ENCODE measurements around the gene SLC35F1.

SLC35F1 gene

DNA sequence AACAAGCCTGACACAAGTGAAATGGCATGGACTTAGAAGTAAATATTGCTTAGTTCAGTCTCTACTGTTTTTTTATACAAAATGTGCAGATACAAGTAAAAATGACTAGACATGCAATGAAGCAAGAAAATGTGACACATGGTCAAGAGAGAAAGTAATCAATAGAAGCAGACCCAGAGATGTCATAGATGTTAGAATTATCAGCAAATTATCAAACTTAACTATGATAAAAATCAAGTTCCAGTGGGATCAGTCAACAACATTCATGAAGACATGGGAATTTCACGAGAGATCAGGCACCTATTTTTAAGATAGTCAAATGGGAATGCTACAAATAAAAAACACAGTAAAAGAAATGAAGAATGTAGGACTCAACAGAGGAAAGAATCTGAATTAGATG, 267.0 kb downstream of the SLC35F1 start:
- H2BK120ac ChIP-seq (ENCODE audit: low read depth, low read length) = no peak overlapping the region
- no peak overlapping the region for H2BK15ac ChIP-seq (ENCODE audit: low read length)
- H3K4ac ChIP-seq (ENCODE audit: low read length) = no peak overlapping the region
- no peak overlapping the region for H4K91ac ChIP-seq (ENCODE audit: low read depth, low read length, poor library complexity)
- H3K4me1 ChIP-seq (ENCODE audit: control insufficient read depth in 2 of 2, insufficient read depth in 1 of 2, low read depth in 1 of 2, low read length in 2 of 2) = no peaks in the 10 kb centered on the region
- H3K27me3 ChIP-seq (ENCODE audit: control insufficient read depth in 3 of 3, insufficient read depth in 3 of 3, low read depth in 1 of 3, low read length in 3 of 3) = no peaks in the 10 kb centered on the region
- no peaks in the 10 kb centered on the region for H3K79me1 ChIP-seq (ENCODE audit: low read depth, low read length)
- no peak overlapping the region for H2AK5ac ChIP-seq (ENCODE audit: low read depth, low read length)
- H3K14ac ChIP-seq (ENCODE audit: low read length) = no peak overlapping the region
- H3K23ac ChIP-seq (ENCODE audit: low read depth, low read length, poor library complexity) = no peak overlapping the region
- no peak overlapping the region for H4K8ac ChIP-seq (ENCODE audit: low read depth, low read length)
- H2AFZ ChIP-seq (ENCODE audit: low read length) = no peak overlapping the region
- DNase-seq (ENCODE audit: low spot score) = no peak
- no peak overlapping the region for H2BK12ac ChIP-seq (ENCODE audit: low read length)
- no peak overlapping the region for H2BK5ac ChIP-seq (ENCODE audit: low read length)
- no peak overlapping the region for H3K9ac ChIP-seq (ENCODE audit: low read depth, low read length, poor library complexity)
- no peaks in the 10 kb centered on the region for H3K36me3 ChIP-seq (replicated peaks in 1 of 2; ENCODE audit: control insufficient read depth in 2 of 2, insufficient read depth in 2 of 2, low read length in 2 of 2)
- peaks cover 3 to 15% of the 10 kb centered on the region in 2 donors for H3K9me3 ChIP-seq (replicated peaks in 1 of 2; ENCODE audit: control insufficient read depth in 2 of 2, insufficient read depth in 1 of 2, low read depth in 1 of 2, low read length in 2 of 2)
- H3K27ac ChIP-seq (replicated peaks; ENCODE audit: low read length) = no peak overlapping the region
- H3K18ac ChIP-seq (ENCODE audit: low read length) = no peak overlapping the region
- WGBS, 2 donors (ENCODE audit: extremely low coverage in 2 of 2, insufficient read length in 2 of 2, insufficient replicate concordance in 1 of 2) = no CpG with 5 or more reads among the region's 1 CpG
- no peak overlapping the region for H3K4me2 ChIP-seq (ENCODE audit: insufficient read depth, low read length, poor library complexity, severe bottlenecking)
- H3K4me3 ChIP-seq (ENCODE audit: low read length in 2 of 2) = no peak overlapping the region

DNA sequence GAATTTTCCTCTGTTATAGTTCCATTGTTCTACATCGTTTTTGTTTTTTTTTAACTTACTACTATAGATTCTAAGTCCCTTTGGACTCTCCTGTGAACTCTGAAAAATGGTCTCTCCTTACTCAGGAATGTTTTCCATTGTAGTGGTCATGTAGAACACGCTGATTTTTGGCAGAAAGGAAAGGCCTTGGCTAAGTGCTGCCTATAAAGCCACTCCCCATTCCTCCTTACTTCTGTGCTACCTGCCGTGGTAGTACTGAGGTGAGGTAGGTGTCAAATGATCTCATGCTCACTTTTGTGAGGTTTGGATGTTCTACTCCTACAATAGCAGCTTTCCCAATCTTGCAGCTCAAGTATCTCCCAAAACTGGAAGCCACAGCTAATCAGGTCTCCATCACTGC, 270.7 kb downstream of the SLC35F1 start:
- no CpG with 5 or more reads among the region's 3 CpGs for WGBS, 2 donors (ENCODE audit: extremely low coverage in 2 of 2, insufficient read length in 2 of 2, insufficient replicate concordance in 1 of 2)
- no peak overlapping the region for H2BK5ac ChIP-seq (ENCODE audit: low read length)
- no peak overlapping the region for H3K4ac ChIP-seq (ENCODE audit: low read length)
- DNase-seq (ENCODE audit: low spot score) = no peak
- no peak overlapping the region for H3K9ac ChIP-seq (ENCODE audit: low read depth, low read length, poor library complexity)
- H3K9me3 ChIP-seq (replicated peaks in 1 of 2; ENCODE audit: control insufficient read depth in 2 of 2, insufficient read depth in 1 of 2, low read depth in 1 of 2, low read length in 2 of 2) = peaks cover 3 to 19% of the 10 kb centered on the region in 2 donors
- H4K91ac ChIP-seq (ENCODE audit: low read depth, low read length, poor library complexity) = no peak overlapping the region
- H3K4me3 ChIP-seq (ENCODE audit: low read length in 2 of 2) = no peak overlapping the region
- no peak overlapping the region for H2AFZ ChIP-seq (ENCODE audit: low read length)
- H3K27ac ChIP-seq (replicated peaks; ENCODE audit: low read length) = no peak overlapping the region
- H2BK15ac ChIP-seq (ENCODE audit: low read length) = no peak overlapping the region
- no peak overlapping the region for H3K4me2 ChIP-seq (ENCODE audit: insufficient read depth, low read length, poor library complexity, severe bottlenecking)
- no peak overlapping the region for H4K8ac ChIP-seq (ENCODE audit: low read depth, low read length)
- H3K14ac ChIP-seq (ENCODE audit: low read length) = no peak overlapping the region
- no peaks in the 10 kb centered on the region for H3K27me3 ChIP-seq (ENCODE audit: control insufficient read depth in 3 of 3, insufficient read depth in 3 of 3, low read depth in 1 of 3, low read length in 3 of 3)
- no peak overlapping the region for H3K18ac ChIP-seq (ENCODE audit: low read length)
- H2BK12ac ChIP-seq (ENCODE audit: low read length) = no peak overlapping the region
- no peaks in the 10 kb centered on the region for H3K79me1 ChIP-seq (ENCODE audit: low read depth, low read length)
- H3K4me1 ChIP-seq (ENCODE audit: control insufficient read depth in 2 of 2, insufficient read depth in 1 of 2, low read depth in 1 of 2, low read length in 2 of 2) = no peaks in the 10 kb centered on the region
- no peak overlapping the region for H3K23ac ChIP-seq (ENCODE audit: low read depth, low read length, poor library complexity)
- H2BK120ac ChIP-seq (ENCODE audit: low read depth, low read length) = no peak overlapping the region
- no peaks in the 10 kb centered on the region for H3K36me3 ChIP-seq (replicated peaks in 1 of 2; ENCODE audit: control insufficient read depth in 2 of 2, insufficient read depth in 2 of 2, low read length in 2 of 2)
- no peak overlapping the region for H2AK5ac ChIP-seq (ENCODE audit: low read depth, low read length)

DNA sequence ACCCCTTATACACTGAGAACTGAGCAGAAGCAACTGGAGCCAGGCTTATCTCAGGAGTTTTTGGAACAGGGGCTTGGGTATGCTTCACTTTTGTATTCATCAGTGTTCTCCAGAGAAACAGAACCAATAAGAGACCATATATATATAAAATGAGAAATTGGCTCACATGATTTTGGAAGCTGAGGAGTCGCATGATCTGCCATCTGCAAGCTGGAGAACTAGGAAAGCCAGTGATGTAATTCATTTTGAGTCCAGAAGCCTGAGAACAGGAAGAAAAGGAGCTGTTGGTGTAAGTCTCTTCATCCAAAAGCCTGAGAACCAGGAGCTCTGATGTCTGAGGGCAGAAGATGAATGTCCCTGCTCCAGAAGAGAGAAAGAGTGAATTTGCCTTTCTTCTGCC, 272.0 kb downstream of the SLC35F1 start:
- Histone ChIP-seq H3K27me3 (ENCODE audit: control insufficient read depth in 3 of 3, insufficient read depth in 3 of 3, low read depth in 1 of 3, low read length in 3 of 3) (no peaks in the 10 kb centered on the region), H2BK5ac (ENCODE audit: low read length) (no peak overlapping the region)
- WGBS, 2 donors (ENCODE audit: extremely low coverage in 2 of 2, insufficient read length in 2 of 2, insufficient replicate concordance in 1 of 2) = no CpG with 5 or more reads among the region's 1 CpG

DNA sequence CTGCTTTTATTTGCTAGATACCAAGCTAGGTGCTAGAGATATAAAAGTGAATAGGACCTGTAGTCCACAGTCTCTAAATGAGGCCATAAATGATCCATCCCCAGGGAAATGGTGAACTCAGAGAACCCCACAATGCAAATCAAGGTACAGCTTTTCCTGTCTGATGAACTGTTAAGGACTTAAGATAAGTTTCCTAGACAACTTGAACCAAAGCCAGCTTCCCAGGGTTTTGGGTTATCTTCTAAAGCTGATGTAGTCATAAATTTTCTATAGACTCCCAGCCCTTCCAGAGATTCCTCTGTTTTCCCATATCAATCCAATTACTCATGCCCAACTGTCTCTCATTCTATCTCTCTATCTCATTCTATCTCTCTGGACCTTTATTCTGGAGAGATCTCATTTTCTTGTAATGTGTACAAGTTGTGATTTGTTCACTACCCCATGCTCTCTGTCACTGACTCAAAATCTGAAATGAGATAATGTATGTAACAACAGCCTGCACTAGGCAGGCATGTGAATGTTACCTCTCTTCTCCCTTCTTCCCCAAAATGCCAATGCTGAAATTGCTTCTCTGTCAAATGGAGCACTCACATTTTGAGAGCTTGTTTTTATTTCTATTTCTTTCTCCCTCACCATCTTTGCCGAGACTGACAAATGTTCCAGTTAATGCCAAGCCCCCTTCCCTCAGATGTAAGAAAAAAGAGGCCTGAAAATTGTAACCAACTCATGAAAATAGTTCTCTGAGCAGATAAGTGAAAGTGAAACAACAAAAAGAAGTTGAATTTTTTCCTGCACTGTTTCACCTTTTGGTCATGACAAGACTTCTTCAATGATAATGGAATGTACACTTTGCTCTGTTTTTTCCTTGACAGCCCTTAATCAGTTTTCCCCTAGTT, 279.9 kb downstream of the SLC35F1 start:
- no peak overlapping the region for H4K91ac ChIP-seq (ENCODE audit: low read depth, low read length, poor library complexity)
- no CpG with 5 or more reads among the region's 1 CpG for WGBS, 2 donors (ENCODE audit: extremely low coverage in 2 of 2, insufficient read length in 2 of 2, insufficient replicate concordance in 1 of 2)
- no peak overlapping the region for H3K18ac ChIP-seq (ENCODE audit: low read length)
- no peak overlapping the region for H2AFZ ChIP-seq (ENCODE audit: low read length)
- no peaks in the 10 kb centered on the region for H3K4me1 ChIP-seq (ENCODE audit: control insufficient read depth in 2 of 2, insufficient read depth in 1 of 2, low read depth in 1 of 2, low read length in 2 of 2)
- H3K4me3 ChIP-seq (ENCODE audit: low read length in 2 of 2) = no peak overlapping the region
- no peak for DNase-seq (ENCODE audit: low spot score)
- no peak overlapping the region for H3K23ac ChIP-seq (ENCODE audit: low read depth, low read length, poor library complexity)
- no peak overlapping the region for H3K14ac ChIP-seq (ENCODE audit: low read length)
- H3K36me3 ChIP-seq (replicated peaks in 1 of 2; ENCODE audit: control insufficient read depth in 2 of 2, insufficient read depth in 2 of 2, low read length in 2 of 2) = no peaks in the 10 kb centered on the region
- no peaks in the 10 kb centered on the region for H3K27me3 ChIP-seq (ENCODE audit: control insufficient read depth in 3 of 3, insufficient read depth in 3 of 3, low read depth in 1 of 3, low read length in 3 of 3)
- H3K79me1 ChIP-seq (ENCODE audit: low read depth, low read length) = no peaks in the 10 kb centered on the region
- H3K9me3 ChIP-seq (replicated peaks in 1 of 2; ENCODE audit: control insufficient read depth in 2 of 2, insufficient read depth in 1 of 2, low read depth in 1 of 2, low read length in 2 of 2) = no peaks in the 10 kb centered on the region
- no peak overlapping the region for H3K9ac ChIP-seq (ENCODE audit: low read depth, low read length, poor library complexity)
- H2BK12ac ChIP-seq (ENCODE audit: low read length) = no peak overlapping the region
- H3K4me2 ChIP-seq (ENCODE audit: insufficient read depth, low read length, poor library complexity, severe bottlenecking) = no peak overlapping the region
- H2BK120ac ChIP-seq (ENCODE audit: low read depth, low read length) = no peak overlapping the region
- no peak overlapping the region for H3K4ac ChIP-seq (ENCODE audit: low read length)
- H4K8ac ChIP-seq (ENCODE audit: low read depth, low read length) = no peak overlapping the region
- H3K27ac ChIP-seq (replicated peaks; ENCODE audit: low read length) = no peak overlapping the region
- no peak overlapping the region for H2BK5ac ChIP-seq (ENCODE audit: low read length)
- no peak overlapping the region for H2BK15ac ChIP-seq (ENCODE audit: low read length)
- no peak overlapping the region for H2AK5ac ChIP-seq (ENCODE audit: low read depth, low read length)

More for the DNA sequence above, 272.0 kb downstream of the SLC35F1 start:
- no peak overlapping the region for H3K14ac ChIP-seq (ENCODE audit: low read length)
- no peak overlapping the region for H3K9ac ChIP-seq (ENCODE audit: low read depth, low read length, poor library complexity)
- no peak overlapping the region for H3K27ac ChIP-seq (replicated peaks; ENCODE audit: low read length)
- no peak overlapping the region for H3K18ac ChIP-seq (ENCODE audit: low read length)
- H2AFZ ChIP-seq (ENCODE audit: low read length) = no peak overlapping the region
- no peak overlapping the region for H2BK15ac ChIP-seq (ENCODE audit: low read length)
- no peak for DNase-seq (ENCODE audit: low spot score)
- H2BK120ac ChIP-seq (ENCODE audit: low read depth, low read length) = no peak overlapping the region
- no peak overlapping the region for H2BK12ac ChIP-seq (ENCODE audit: low read length)
- no peak overlapping the region for H3K4me3 ChIP-seq (ENCODE audit: low read length in 2 of 2)
- H3K4me1 ChIP-seq (ENCODE audit: control insufficient read depth in 2 of 2, insufficient read depth in 1 of 2, low read depth in 1 of 2, low read length in 2 of 2) = no peaks in the 10 kb centered on the region
- H3K79me1 ChIP-seq (ENCODE audit: low read depth, low read length) = no peaks in the 10 kb centered on the region
- no peaks in the 10 kb centered on the region for H3K36me3 ChIP-seq (replicated peaks in 1 of 2; ENCODE audit: control insufficient read depth in 2 of 2, insufficient read depth in 2 of 2, low read length in 2 of 2)
- H3K4ac ChIP-seq (ENCODE audit: low read length) = no peak overlapping the region
- no peak overlapping the region for H4K8ac ChIP-seq (ENCODE audit: low read depth, low read length)
- H4K91ac ChIP-seq (ENCODE audit: low read depth, low read length, poor library complexity) = no peak overlapping the region
- H3K4me2 ChIP-seq (ENCODE audit: insufficient read depth, low read length, poor library complexity, severe bottlenecking) = no peak overlapping the region
- H2AK5ac ChIP-seq (ENCODE audit: low read depth, low read length) = no peak overlapping the region
- peaks cover 0 to 13% of the 10 kb centered on the region in 2 donors for H3K9me3 ChIP-seq (replicated peaks in 1 of 2; ENCODE audit: control insufficient read depth in 2 of 2, insufficient read depth in 1 of 2, low read depth in 1 of 2, low read length in 2 of 2)
- no peak overlapping the region for H3K23ac ChIP-seq (ENCODE audit: low read depth, low read length, poor library complexity)

Data from neuronal stem cell (in vitro differentiated cells).